GM12878 (cell line): Measurements from ENCODE around the gene TOMM6. TPM values are rescaled to one million over a fixed set of nuclear protein-coding genes. Genes with fewer than 3 reads are reported as not detected.

Experiments
- ATAC-seq: fragments of 200-7000 bp; cut with Tn5 transposase; 3 replicates; pipeline ENCODE4 v1.9.1; 2020; ENCODE audit warnings: mild to moderate bottlenecking, moderate library complexity
- BruUV-seq: library from RNA; stranded (reverse); fragments of 400-500 nt; replicated peaks from 2 replicates; lab custom pipeline; 2021; lab: Mats Ljungman, UMichigan
- CTCF ChIA-PET: fragments of 300-600 bp; sonication (Branson Sonifier 250); formaldehyde crosslinking; extraction: SDS; loops from one replicate; lab custom pipeline; 2021; ENCODE audit warnings: inconsistent platforms; lab: Yijun Ruan, JAX
- POLR2A ChIA-PET: fragments of 350-600 bp; formaldehyde crosslinking; extraction: SDS; loops from one replicate; lab custom pipeline; 2021; ENCODE audit warnings: inconsistent platforms; lab: Charles Lee
- RAD21 ChIA-PET: fragments of 300-600 bp; sonication (Branson Sonifier 250); formaldehyde crosslinking; loops from one replicate; lab custom pipeline; 2023; ENCODE audit warnings: antibody characterized with exemption; ENCODE audit not compliant: unreplicated experiment; lab: Charles Lee
- SMC1A ChIA-PET: fragments of 300-600 bp; sonication (Branson Sonifier 250); formaldehyde crosslinking; loops from one replicate; lab custom pipeline; 2023; ENCODE audit not compliant: unreplicated experiment, uncharacterized antibody; lab: Charles Lee
- DNase-seq: peaks from one replicate; pipeline ENCODE4 v3.0.0-alpha.2; 2011; ENCODE audit warnings: low read depth, low spot score
- FAIRE-seq: peaks from 3 replicates; lab custom pipeline; 2011; peaks lifted over from hg19 to GRCh38; lab: Jason Lieb, UNC
- H2AFZ ChIP-seq: 2 replicates; pipeline ENCODE4 v1.6.0; 2011; ENCODE audit warnings: low read depth, low read length, control low read depth; ENCODE audit not compliant: control insufficient read depth
- H3K27ac ChIP-seq: 2 replicates; pipeline ENCODE4 v1.5.1; 2011; ENCODE audit warnings: control low read depth; ENCODE audit not compliant: control insufficient read depth, insufficient read depth
- H3K27me3 ChIP-seq, 2 experiments: replicated peaks in 1 of 2; 2 replicates each; pipeline versions ENCODE4 v1.6.0 to v1.6.1; 2011; ENCODE audit warnings: low read length in 1 of 2; ENCODE audit not compliant: control insufficient read depth in 2 of 2, insufficient read depth in 2 of 2
- H3K36me3 ChIP-seq, 2 experiments: 2 replicates each; pipeline ENCODE4 v1.5.1; 2011; ENCODE audit warnings: low read length in 1 of 2; ENCODE audit not compliant: control insufficient read depth in 2 of 2, insufficient read depth in 2 of 2
- H3K4me1 ChIP-seq: 2 replicates; pipeline ENCODE4 v1.6.1; 2011; ENCODE audit warnings: mild to moderate bottlenecking, low read length, moderate library complexity, mixed read lengths; ENCODE audit not compliant: control insufficient read depth, insufficient read depth
- H3K4me2 ChIP-seq: 2 replicates; pipeline ENCODE4 v1.6.0; 2011; ENCODE audit warnings: control low read depth; ENCODE audit not compliant: control insufficient read depth, insufficient read depth
- H3K4me3 ChIP-seq: fragments of 200-600 bp; sonication (generic); 2 replicates; pipeline ENCODE4 v1.5.1; 2016
- H3K79me2 ChIP-seq: 2 replicates; pipeline ENCODE4 v1.6.0; 2011; ENCODE audit warnings: low read length; ENCODE audit not compliant: control insufficient read depth, insufficient read depth
- H3K9ac ChIP-seq: 2 replicates; pipeline ENCODE4 v1.8.0; 2011; ENCODE audit warnings: low read length, control low read depth, mixed read lengths; ENCODE audit not compliant: control insufficient read depth, insufficient read depth
- H3K9me3 ChIP-seq: replicated peaks from 3 replicates; pipeline ENCODE4 v1.5.1; 2011; ENCODE audit warnings: mild to moderate bottlenecking, low read length; ENCODE audit not compliant: control insufficient read depth, insufficient read depth
- H4K20me1 ChIP-seq: 2 replicates; pipeline ENCODE4 v1.6.0; 2011; ENCODE audit not compliant: control insufficient read depth, insufficient read depth
- ASH2L ChIP-seq: fragments of 300-600, 200-600 bp; sonication (generic); IDR thresholded peaks from 2 replicates; pipeline ENCODE4 v1.6.1; 2017; ENCODE audit warnings: low read depth, mild to moderate bottlenecking, borderline replicate concordance
- FOXM1 ChIP-seq: IDR thresholded peaks from 2 replicates; pipeline ENCODE4 v1.6.1; 2012; ENCODE audit warnings: low read depth, mild to moderate bottlenecking, inconsistent platforms, low read length, moderate library complexity
- HDAC6 ChIP-seq: fragments of 200-600 bp; sonication (generic); IDR thresholded peaks from one replicate; pipeline ENCODE4 v1.8.0; 2017; ENCODE audit warnings: antibody characterized with exemption; ENCODE audit not compliant: unreplicated experiment
- RUNX3 ChIP-seq: IDR thresholded peaks from 2 replicates; pipeline ENCODE4 v1.6.1; 2012; ENCODE audit warnings: low read length, inconsistent platforms
- SPI1 ChIP-seq: IDR thresholded peaks from 2 replicates; pipeline ENCODE4 v1.6.1; 2011; ENCODE audit warnings: low read depth, mild to moderate bottlenecking, low read length, moderate library complexity, borderline replicate concordance; ENCODE audit not compliant: insufficient read depth
- ZNF207 ChIP-seq: fragments of 450-650 bp; IDR thresholded peaks from 2 replicates; pipeline ENCODE4 v1.6.1; 2014; ENCODE audit warnings: antibody characterized with exemption, mild to moderate bottlenecking, borderline replicate concordance
- ZNF384 ChIP-seq: IDR thresholded peaks from 2 replicates; pipeline ENCODE4 v1.6.1; 2012; ENCODE audit warnings: low read depth, mild to moderate bottlenecking, low read length, improper control_type of control experiment, borderline replicate concordance
- WGBS: methylation state at CpG from one replicate; pipeline ENCODE4 v1.1.6; 2016; ENCODE audit warnings: low lambda C conversion rate; ENCODE audit not compliant: insufficient replicate concordance, insufficient coverage; ENCODE audit errors: missing lambda C conversion rate; 5-methylcytosine and 5-hydroxymethylcytosine counted together
- in situ Hi-C: fragments of 300-500 bp; cut with MboI; formaldehyde crosslinking; loops from 9 replicates; pipeline ENCODE4 v1.14.3; 2018; ENCODE audit warnings: mixed read lengths
- intact Hi-C: fragments of 100-400 bp; cut with micrococcal nuclease; formaldehyde crosslinking; loops from one replicate; pipeline ENCODE4 v1.14.2; 2022; ENCODE audit not compliant: unreplicated experiment
- polyA plus RNA-seq, 11 experiments: library from polyadenylated mRNA; depleted of rRNA in 4 of 11; unstranded in 6 of 11; stranded (reverse) in 5 of 11; fragments of >200 nt; fragmentation: Nextera tagmentation in 4 of 11; fragmentation: Illumina TruSeq in 1 of 11; extraction: Ambion mirVana in 4 of 11; extraction: Trizol in 1 of 11; gene quantifications; 1 replicate in 1 of 11; 2 replicates in 10 of 11; pipeline versions ENCODE4 v1.2.1 to v1.2.3, GENCODE V29; 2011 to 2016; ENCODE audit warnings: inconsistent platforms in 2 of 11, missing spikeins in 2 of 11, low read depth in 1 of 11
- total RNA-seq, 4 experiments: library from RNA; depleted of rRNA in 3 of 4; stranded (reverse); fragments of >200 nt in 3 of 4; fragmentation: Illumina TruSeq in 1 of 4; extraction: Trizol in 1 of 4; gene quantifications; 2 replicates each; pipeline versions ENCODE4 v1.2.1 to v1.2.3, GENCODE V29; 2013 to 2021

The TOMM6 gene
- total and polyA plus RNA-seq, 10 of the 15 experiments (the other 5 are each of a cell fraction or from before 2014, with no cell fraction given) = 206 to 746 (median 448) TPM

DNA sequence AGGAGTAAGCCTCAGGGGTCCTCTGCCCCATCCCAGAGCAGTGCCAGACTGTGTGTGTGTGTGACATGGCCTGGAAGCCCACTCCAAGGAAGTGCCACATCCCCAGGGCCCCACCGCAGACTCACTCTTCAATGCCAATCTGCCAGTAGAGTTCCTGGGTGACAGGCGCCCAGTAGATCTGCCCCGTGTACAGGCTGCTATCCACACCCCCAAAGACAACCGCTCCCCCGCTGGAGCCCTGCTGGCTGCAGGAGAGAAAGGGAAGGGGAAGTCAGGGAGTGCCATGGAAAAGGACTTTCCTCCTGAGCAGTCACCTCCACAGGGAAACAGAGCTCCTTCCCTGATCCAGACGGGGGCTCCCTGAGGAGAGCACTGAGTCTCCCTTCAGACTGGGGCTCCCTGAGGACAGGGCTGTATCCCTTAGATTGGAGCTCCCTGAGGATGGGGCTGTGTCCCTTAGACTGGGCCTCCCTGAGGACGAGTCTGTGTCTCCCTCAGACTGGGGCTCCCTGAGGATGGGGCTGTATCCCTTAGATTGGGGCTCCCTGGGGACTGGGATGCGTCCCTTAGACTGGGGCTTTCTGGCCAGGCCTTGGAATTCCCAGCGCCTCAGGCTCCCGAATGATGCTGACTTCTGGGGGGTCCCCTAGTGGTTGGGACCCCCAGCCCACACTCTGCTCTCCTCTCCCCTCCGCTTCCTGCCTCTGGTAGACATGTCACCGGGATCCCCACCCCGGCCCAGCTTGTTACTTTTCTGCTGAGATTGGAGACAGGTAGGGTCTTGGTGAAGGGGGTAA, 46.9 kb upstream of the TOMM6 start:
- ChIA-PET CTCF (no interaction called here), POLR2A (interaction anchor here (0.6 to 1.5 kb wide), 3 partner anchors 42 to 598 kb away, joined by 3 read pairs; no protein-coding TSS in a partner anchor), SMC1A (no interaction called here), RAD21 (no interaction called here)
- TF ChIP-seq RUNX3 (no peak), ZNF384 (no peak), ASH2L (no peak), FOXM1 (no peak), SPI1 (no peak), HDAC6 (no peak), ZNF207 (no peak)
- Histone ChIP-seq H2AFZ (no peak overlapping the region), H3K4me1 (no peaks in the 10 kb centered on the region; the same call in 1 of the 2 replicates), H3K79me2 (no peaks in the 10 kb centered on the region), H4K20me1 (no peaks in the 10 kb centered on the region), H3K4me2 (no peak overlapping the region), H3K27me3 (no peaks in the 10 kb centered on the region; a peak in 1 of 4 replicates), H3K9me3 (no peaks in the 10 kb centered on the region), H3K27ac (no peak overlapping the region), H3K9ac (no peak overlapping the region), H3K4me3 (no peak overlapping the region), H3K36me3 (no peaks in the 10 kb centered on the region)
- intact Hi-C loops = no loop called here
- no TSS peak for BruUV-seq
- DNase-seq = no peak
- no peak for FAIRE-seq
- in situ Hi-C loops = no loop called here
- WGBS = 45% methylated on average over 13 of the region's 13 CpGs
- ATAC-seq = no peak
